ENCODE data around the gene ABCA2.

Gene ABCA2, protein sequence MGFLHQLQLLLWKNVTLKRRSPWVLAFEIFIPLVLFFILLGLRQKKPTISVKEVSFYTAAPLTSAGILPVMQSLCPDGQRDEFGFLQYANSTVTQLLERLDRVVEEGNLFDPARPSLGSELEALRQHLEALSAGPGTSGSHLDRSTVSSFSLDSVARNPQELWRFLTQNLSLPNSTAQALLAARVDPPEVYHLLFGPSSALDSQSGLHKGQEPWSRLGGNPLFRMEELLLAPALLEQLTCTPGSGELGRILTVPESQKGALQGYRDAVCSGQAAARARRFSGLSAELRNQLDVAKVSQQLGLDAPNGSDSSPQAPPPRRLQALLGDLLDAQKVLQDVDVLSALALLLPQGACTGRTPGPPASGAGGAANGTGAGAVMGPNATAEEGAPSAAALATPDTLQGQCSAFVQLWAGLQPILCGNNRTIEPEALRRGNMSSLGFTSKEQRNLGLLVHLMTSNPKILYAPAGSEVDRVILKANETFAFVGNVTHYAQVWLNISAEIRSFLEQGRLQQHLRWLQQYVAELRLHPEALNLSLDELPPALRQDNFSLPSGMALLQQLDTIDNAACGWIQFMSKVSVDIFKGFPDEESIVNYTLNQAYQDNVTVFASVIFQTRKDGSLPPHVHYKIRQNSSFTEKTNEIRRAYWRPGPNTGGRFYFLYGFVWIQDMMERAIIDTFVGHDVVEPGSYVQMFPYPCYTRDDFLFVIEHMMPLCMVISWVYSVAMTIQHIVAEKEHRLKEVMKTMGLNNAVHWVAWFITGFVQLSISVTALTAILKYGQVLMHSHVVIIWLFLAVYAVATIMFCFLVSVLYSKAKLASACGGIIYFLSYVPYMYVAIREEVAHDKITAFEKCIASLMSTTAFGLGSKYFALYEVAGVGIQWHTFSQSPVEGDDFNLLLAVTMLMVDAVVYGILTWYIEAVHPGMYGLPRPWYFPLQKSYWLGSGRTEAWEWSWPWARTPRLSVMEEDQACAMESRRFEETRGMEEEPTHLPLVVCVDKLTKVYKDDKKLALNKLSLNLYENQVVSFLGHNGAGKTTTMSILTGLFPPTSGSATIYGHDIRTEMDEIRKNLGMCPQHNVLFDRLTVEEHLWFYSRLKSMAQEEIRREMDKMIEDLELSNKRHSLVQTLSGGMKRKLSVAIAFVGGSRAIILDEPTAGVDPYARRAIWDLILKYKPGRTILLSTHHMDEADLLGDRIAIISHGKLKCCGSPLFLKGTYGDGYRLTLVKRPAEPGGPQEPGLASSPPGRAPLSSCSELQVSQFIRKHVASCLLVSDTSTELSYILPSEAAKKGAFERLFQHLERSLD (N-terminal part only)

DNA sequence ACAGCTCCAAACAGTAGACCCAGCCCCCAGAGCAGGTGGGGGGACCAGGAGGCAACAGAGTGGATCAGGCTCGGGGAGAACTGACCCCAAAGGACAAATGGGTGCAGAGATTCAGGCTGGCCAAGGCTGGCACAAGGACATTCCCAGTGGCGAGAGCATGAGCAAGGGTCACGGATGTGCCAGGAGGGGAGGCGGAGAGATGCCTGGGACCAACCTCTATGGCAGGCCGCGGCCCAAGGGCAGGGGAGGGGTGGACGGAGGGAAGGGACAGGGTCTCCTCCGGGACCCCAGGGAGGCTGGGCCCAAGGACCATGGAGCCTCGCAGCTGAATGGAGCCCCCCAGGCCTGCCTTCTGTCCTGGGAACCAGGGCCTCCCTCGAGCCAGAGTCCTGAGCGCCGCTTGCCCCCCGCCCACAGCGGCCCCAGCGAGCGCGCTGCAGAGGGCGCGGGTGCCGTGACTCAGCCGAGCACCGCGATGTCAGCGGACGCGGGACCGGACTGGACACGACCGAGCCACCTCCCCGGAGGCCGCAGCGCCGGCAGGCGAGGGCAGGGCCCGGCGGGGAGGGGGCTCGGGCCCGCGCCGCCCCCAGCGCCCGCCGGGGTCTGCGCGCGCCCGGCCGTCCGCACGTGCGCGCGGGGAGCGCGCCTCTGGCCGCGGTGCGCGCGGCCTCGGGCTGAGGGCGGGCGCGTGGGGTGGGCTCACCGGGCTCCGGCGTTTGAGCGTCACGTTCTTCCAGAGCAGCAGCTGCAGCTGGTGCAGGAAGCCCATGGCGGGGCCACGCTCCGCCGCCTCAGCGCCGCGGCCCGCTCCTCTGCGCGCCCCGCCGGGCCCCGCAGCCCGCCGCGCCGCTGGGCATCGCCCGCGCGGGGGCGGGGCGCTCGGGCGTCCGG is at the start of gene ABCA2:
ABCA2 (minus strand) TSS at position 869 of the 894 bp plus-strand sequence; CDS start at position 772, 97 bp downstream.
- in situ Hi-C loops (cut with MboI; ENCODE audit: low sequenced_read_pairs, unreplicated experiment), result no loop called here
- no peak for DNase-seq (ENCODE audit: low spot score)
- no peak for TF ChIP-seq CTCF (IDR thresholded peaks at IDR 0.05; ENCODE audit: borderline replicate concordance, control extremely low read depth, extremely low read depth, insufficient read depth, missing control alignments)

DNA sequence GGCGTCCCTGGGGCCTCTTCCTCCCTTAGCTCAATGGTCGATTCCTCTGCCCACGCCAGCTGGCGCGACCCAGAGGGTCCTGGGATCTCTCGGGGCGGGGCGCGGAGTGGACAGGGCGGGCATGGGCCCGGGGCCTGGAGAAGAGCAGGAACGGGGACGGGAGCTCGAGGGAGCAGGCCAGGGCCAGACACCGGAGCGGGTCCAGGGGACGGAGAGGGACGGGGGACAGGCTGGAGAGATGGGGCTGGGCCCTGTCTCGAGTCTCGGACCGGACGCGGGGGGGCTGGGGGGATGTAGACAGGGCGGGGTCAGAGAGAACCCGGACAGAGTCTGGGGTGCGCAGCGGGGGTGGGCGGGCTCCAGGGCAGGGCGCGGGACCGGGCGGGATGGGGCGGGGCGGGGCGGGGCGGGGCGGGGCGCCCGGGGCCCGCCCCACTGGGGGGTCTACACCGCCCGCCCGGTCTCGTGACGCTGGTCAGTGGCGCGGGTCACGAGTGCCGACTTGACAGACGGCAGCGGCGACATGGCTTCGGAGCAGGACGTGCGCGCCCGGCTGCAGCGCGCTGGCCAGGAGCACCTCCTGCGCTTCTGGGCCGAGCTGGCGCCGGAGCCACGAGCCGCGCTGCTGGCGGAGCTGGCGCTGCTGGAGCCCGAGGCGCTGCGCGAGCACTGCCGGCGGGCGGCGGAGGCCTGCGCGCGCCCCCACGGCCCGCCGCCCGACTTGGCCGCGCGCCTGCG is 49.1 kb upstream of the ABCA2 start, which contains the start of gene UAP1L1:
UAP1L1 (plus strand) TSS at position 508 of the 738 bp plus-strand sequence; CDS start at position 524, 16 bp downstream.
- DNase-seq (ENCODE audit: low spot score), result peak; percentile 91
- in situ Hi-C loops (cut with MboI; ENCODE audit: low sequenced_read_pairs, unreplicated experiment), result no loop called here
- TF ChIP-seq CTCF (IDR thresholded peaks at IDR 0.05; ENCODE audit: borderline replicate concordance, control extremely low read depth, extremely low read depth, insufficient read depth, missing control alignments), result no peak

- in situ Hi-C loops (cut with MboI; ENCODE audit: low sequenced_read_pairs, unreplicated experiment), result no loop called here
- TF ChIP-seq CTCF (IDR thresholded peaks at IDR 0.05; ENCODE audit: borderline replicate concordance, control extremely low read depth, extremely low read depth, insufficient read depth, missing control alignments), result no peak
- no peak for DNase-seq (ENCODE audit: low spot score)
Measured at GRCh38 chr9:137076636-137077009, 48.6 kb upstream of the ABCA2 start.

DNA sequence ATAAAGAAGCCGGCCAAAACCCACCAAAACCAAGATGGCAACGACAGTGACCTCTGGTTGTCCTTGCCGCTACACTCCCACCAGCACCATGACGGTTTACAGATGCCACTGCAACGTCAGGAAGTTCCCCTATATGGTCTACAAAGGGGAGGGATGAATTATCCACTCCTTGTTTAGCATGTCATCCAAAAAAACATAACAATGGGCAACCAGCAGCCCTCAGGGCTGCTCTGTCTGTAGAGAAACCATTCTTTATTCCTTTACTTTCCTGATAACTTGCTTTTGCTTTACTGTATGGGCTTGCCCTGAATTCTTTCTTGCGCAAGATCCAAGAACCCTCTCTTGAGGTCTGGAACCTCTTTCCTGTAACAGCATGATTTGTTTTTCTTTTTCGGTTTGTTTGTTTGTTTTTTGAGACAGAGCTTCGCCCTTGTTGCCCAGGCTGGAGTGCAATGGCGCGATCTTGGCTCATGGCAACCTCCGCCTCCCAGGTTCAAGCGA is 47.3 kb upstream of the ABCA2 start:
- in situ Hi-C loops (cut with MboI; ENCODE audit: low sequenced_read_pairs, unreplicated experiment), result no loop called here
- no peak for DNase-seq (ENCODE audit: low spot score)
- no peak for TF ChIP-seq CTCF (IDR thresholded peaks at IDR 0.05; ENCODE audit: borderline replicate concordance, control extremely low read depth, extremely low read depth, insufficient read depth, missing control alignments)

GRCh38 chr9:137074657-137075274 is 46.7 kb upstream of the ABCA2 start:
- no peak for DNase-seq (ENCODE audit: low spot score)
- no peak for TF ChIP-seq CTCF (IDR thresholded peaks at IDR 0.05; ENCODE audit: borderline replicate concordance, control extremely low read depth, extremely low read depth, insufficient read depth, missing control alignments)

More at GRCh38 chr9:137074657-137075274, 46.7 kb upstream of the ABCA2 start:
- in situ Hi-C loops (cut with MboI; ENCODE audit: low sequenced_read_pairs, unreplicated experiment), result no loop called here
